Cardiac muscle cell (in vitro differentiated cells and primary cell): Measurements from ENCODE around the gene CHST8. TPM values are rescaled to one million over a fixed set of nuclear protein-coding genes. Genes with fewer than 3 reads are reported as not detected.
A peak's percentile ranks its signal among the peaks of the same experiment; 100 is the strongest.

Experiments
- DNase-seq, 2 donors: peaks; one replicate each; pipeline versions ENCODE4 v3.0.0 to v3.0.0-alpha.2; 2010 to 2017; ENCODE audit warnings: low read depth in 1 of 2, low spot score in 1 of 2
- H3K27ac ChIP-seq: fragments of 200-600 bp; sonication (generic); 2 replicates; pipeline ENCODE4 v1.5.1; 2016
- H3K27me3 ChIP-seq: fragments of 200-600 bp; sonication (generic); 2 replicates; pipeline ENCODE4 v1.6.0; 2016; ENCODE audit warnings: control low read depth
- H3K36me3 ChIP-seq: fragments of 200-600 bp; sonication (generic); 2 replicates; pipeline ENCODE4 v1.5.1; 2016; ENCODE audit warnings: control low read depth
- H3K4me1 ChIP-seq: fragments of 200-600 bp; sonication (generic); 2 replicates; pipeline ENCODE4 v1.8.1; 2017; ENCODE audit warnings: low read depth, mild to moderate bottlenecking, mixed run types
- H3K4me3 ChIP-seq: fragments of 200-600 bp; sonication (generic); 2 replicates; pipeline ENCODE4 v1.5.1; 2016; ENCODE audit warnings: mild to moderate bottlenecking
- H3K9me3 ChIP-seq: fragments of 200-600 bp; sonication (generic); 2 replicates; pipeline ENCODE4 v1.5.1; 2017; ENCODE audit warnings: low read depth, mild to moderate bottlenecking, control low read depth
- CTCF ChIP-seq: IDR thresholded peaks from 2 replicates; pipeline ENCODE4 v1.5.1; 2012; ENCODE audit warnings: low read depth, mild to moderate bottlenecking, low read length
- polyA plus RNA-seq: library from polyadenylated mRNA; unstranded; fragments of >200 nt; fragmentation: Nextera tagmentation; extraction: Ambion mirVana; gene quantifications from 2 replicates; pipeline ENCODE4 v1.2.1, GENCODE V29; 2016
- total RNA-seq: library from RNA; depleted of rRNA; stranded (reverse); fragments of >200 nt; gene quantifications from 2 replicates; pipeline ENCODE4 v1.2.3, GENCODE V29; 2016

Gene CHST8
- total and polyA plus RNA-seq, 2 experiments from 2014 or later, result 0.84 to 0.89 TPM

DNA sequence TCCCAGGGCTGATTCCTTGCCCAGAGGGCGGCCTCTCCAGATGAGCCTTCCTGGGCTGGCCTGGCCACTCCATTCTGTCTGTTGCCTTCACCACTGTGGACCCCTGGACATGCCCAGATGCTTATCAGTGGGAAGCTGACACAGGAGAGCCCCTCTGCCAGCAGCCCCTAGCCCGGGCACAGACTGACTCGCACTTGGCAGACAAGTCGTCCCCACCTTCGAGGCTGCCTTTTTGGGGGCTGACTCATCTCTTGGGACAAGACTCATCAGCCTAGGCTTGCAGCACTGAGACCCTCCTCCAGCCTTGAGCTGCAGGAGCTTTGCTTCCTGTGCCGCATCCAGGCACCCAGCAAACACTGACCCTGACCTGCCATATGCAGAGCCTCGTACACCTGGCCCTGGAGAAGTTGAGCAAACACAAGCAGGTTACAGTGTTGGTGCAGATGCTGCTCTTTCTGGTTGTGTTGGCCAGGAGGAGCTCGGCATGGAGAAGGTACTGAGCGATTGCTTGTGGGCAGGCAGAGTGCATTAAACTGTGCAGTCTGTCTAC lies 8.1 kb downstream of the CHST8 start:
- Histone ChIP-seq H3K4me3 (no peak overlapping the region), H3K4me1 (no peaks in the 10 kb centered on the region), H3K36me3 (no peaks in the 10 kb centered on the region), H3K9me3 (no peaks in the 10 kb centered on the region), H3K27me3 (peaks cover 36% of the 10 kb centered on the region), H3K27ac (no peak overlapping the region)
- no peak for DNase-seq
- TF ChIP-seq CTCF, result no peak

DNA sequence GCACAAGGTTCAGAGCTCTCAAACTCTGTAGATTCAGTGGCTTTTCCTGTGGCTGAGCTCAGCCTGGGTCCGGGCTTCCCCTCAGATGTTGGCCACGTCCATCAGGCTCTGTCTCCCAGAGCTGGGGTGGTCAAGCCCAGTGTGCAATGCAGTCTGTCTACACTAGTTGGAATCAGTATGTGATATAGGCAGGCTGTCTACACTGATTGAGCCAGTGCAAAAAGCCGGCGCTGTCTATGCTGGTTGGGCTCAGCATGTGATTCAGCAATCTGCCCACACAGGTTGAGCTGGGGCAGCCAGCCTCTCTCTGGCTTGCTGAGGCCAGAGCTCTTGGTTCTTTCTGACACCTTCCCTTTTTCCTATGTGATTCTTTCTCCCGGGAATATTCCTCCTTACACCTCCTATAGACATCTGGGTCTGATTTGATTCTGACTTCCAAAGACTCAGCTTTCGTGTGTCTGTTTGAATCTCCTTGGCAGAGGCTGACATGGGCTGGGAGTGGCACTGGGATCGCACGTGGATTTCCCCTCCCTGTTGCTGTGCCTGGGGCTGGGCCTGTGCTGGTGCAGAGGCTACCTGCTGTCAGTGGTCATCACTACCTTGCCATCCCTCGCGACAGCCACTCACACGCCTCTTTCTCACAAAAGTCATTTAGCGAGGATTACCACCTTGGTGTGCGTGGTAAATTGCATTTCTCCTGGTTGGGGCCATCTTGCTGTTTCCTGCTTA lies 9.3 kb downstream of the CHST8 start:
- no peaks in the 10 kb centered on the region for H3K4me1 ChIP-seq
- peaks cover 25% of the 10 kb centered on the region for H3K27me3 ChIP-seq
- H3K36me3 ChIP-seq, result no peaks in the 10 kb centered on the region
- no peaks in the 10 kb centered on the region for H3K9me3 ChIP-seq
- no peak overlapping the region for H3K4me3 ChIP-seq
- TF ChIP-seq CTCF, result no peak
- H3K27ac ChIP-seq, result no peak overlapping the region
- no peak for DNase-seq

GRCh38 chr19:33631609-33631973 lies 9.8 kb downstream of the CHST8 start:
- TF ChIP-seq CTCF, result no peak
- H3K36me3 ChIP-seq, result no peaks in the 10 kb centered on the region
- H3K4me3 ChIP-seq, result no peak overlapping the region
- H3K27ac ChIP-seq, result no peak overlapping the region
- DNase-seq, result no peak
- H3K27me3 ChIP-seq, result peaks cover 20% of the 10 kb centered on the region
- H3K9me3 ChIP-seq, result no peaks in the 10 kb centered on the region
- H3K4me1 ChIP-seq, result no peaks in the 10 kb centered on the region

DNA sequence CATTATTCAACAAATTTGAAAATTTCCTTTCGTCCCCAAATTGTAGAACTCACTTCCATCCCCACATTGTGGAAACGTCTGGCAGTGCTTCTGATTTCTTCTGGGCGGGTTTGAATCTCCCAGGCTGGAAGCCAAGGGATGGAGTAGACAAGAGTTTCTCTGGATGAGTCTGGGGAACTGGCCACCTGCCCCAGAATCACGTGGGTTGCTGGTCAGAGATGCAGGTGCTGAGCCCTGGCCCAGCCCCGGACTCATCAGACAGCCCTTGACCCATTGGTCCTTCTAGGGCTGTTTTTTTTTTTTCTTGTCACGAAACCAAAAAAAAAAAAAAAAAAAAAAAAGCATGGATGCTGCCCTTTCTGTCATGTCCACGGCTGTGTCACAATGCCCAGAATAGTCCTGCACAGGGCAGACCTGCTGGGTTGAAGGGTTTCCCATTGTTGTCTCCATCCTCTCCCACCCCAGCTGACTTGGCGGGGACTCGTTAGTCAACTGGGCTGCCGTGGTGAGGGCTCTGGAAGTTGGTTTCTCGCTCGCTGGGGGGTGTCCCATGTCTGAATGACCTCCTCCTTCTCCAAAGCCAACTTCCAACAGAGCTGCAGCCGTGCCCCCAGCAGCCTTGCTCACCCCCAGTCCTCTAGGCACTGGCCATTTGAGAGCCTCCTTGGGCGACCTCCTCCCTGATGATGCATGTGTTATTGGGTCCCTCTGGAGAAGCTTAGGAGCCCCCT lies 12.8 kb downstream of the CHST8 start:
- TF ChIP-seq CTCF, result no peak
- H3K4me3 ChIP-seq, result no peak overlapping the region
- peaks cover 6% of the 10 kb centered on the region for H3K4me1 ChIP-seq
- peaks cover 10% of the 10 kb centered on the region for H3K27me3 ChIP-seq
- H3K27ac ChIP-seq, result no peak overlapping the region
- DNase-seq, result no peak
- no peaks in the 10 kb centered on the region for H3K9me3 ChIP-seq
- no peaks in the 10 kb centered on the region for H3K36me3 ChIP-seq

- TF ChIP-seq CTCF, result no peak
- no peak overlapping the region for H3K27ac ChIP-seq
These were observed 16.6 kb downstream of the CHST8 start for GRCh38 chr19:33638167-33639034.

More at GRCh38 chr19:33638167-33639034, 16.6 kb downstream of the CHST8 start:
- Histone ChIP-seq H3K36me3 (no peaks in the 10 kb centered on the region), H3K9me3 (no peaks in the 10 kb centered on the region), H3K27me3 (peaks cover 7% of the 10 kb centered on the region), H3K4me1 (peaks cover 6% of the 10 kb centered on the region), H3K4me3 (no peak overlapping the region)
- peak in 1 of 2 donors; percentile 54 for DNase-seq
